Measurements from ENCODE around the gene SLC18B1.

SLC18B1 gene

DNA sequence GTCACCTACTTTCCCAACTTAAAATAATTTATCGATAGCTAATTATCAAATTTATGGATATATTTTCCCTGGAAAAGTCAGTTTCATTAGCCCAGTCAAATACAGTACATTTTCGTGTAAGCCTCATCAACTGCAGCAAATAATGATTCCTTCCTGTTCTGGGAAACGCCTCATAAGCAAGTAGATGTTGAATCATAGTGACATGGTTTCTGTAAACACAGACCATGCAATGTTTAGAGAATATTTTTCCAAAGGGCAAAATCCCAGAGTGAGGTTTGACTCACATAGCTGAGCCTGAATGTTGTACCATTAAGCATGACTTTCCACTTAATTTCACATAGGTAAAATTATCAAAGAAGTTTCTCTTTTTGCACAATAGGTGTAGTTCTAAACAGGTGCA, 67.9 kb downstream of the SLC18B1 start:
- TF ChIP-seq, protein P1, sequence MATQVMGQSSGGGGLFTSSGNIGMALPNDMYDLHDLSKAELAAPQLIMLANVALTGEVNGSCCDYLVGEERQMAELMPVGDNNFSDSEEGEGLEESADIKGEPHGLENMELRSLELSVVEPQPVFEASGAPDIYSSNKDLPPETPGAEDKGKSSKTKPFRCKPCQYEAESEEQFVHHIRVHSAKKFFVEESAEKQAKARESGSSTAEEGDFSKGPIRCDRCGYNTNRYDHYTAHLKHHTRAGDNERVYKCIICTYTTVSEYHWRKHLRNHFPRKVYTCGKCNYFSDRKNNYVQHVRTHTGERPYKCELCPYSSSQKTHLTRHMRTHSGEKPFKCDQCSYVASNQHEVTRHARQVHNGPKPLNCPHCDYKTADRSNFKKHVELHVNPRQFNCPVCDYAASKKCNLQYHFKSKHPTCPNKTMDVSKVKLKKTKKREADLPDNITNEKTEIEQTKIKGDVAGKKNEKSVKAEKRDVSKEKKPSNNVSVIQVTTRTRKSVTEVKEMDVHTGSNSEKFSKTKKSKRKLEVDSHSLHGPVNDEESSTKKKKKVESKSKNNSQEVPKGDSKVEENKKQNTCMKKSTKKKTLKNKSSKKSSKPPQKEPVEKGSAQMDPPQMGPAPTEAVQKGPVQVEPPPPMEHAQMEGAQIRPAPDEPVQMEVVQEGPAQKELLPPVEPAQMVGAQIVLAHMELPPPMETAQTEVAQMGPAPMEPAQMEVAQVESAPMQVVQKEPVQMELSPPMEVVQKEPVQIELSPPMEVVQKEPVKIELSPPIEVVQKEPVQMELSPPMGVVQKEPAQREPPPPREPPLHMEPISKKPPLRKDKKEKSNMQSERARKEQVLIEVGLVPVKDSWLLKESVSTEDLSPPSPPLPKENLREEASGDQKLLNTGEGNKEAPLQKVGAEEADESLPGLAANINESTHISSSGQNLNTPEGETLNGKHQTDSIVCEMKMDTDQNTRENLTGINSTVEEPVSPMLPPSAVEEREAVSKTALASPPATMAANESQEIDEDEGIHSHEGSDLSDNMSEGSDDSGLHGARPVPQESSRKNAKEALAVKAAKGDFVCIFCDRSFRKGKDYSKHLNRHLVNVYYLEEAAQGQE (IDR thresholded peaks at IDR 0.05; ENCODE audit: insufficient read depth in 1 of 2, low read depth in 2 of 2, low read length in 2 of 2): no peak
- TF ChIP-seq FOXP2 (optimal IDR thresholded peaks at IDR 0.05; ENCODE audit: borderline replicate concordance, extremely low read depth, extremely low read length, insufficient read depth): no peak
- TF ChIP-seq TAF1 (IDR thresholded peaks at IDR 0.05; ENCODE audit: borderline replicate concordance, insufficient read depth, low read length): no peak
- no peak for TF ChIP-seq SIN3A (IDR thresholded peaks at IDR 0.05; ENCODE audit: borderline replicate concordance, insufficient read depth, low read length)
- TF ChIP-seq POLR2AphosphoS5 (IDR thresholded peaks at IDR 0.05; ENCODE audit: low read depth, low read length): no peak

DNA sequence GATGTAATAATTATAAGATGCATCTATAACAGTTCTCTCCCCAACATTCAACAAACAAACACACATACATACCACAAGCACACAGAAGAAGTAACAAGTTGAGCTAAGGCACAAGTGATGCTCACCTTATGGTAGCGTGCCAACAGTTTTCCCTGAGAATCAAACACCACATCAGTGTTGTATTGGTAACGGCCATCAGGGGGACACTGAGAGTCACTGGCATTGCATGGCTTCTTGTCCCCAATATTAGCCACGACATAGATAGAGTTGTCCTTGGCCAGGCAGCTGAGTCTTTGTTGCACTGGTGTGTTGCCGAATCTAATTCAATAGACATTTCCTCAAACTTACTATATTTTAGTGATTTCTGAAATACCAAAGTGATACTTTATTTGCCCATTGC, 69.8 kb downstream of the SLC18B1 start:
- TF ChIP-seq POLR2AphosphoS5 (IDR thresholded peaks at IDR 0.05; ENCODE audit: low read depth, low read length) (no peak), TAF1 (IDR thresholded peaks at IDR 0.05; ENCODE audit: borderline replicate concordance, insufficient read depth, low read length) (no peak), FOXP2 (optimal IDR thresholded peaks at IDR 0.05; ENCODE audit: borderline replicate concordance, extremely low read depth, extremely low read length, insufficient read depth) (no peak), SIN3A (IDR thresholded peaks at IDR 0.05; ENCODE audit: borderline replicate concordance, insufficient read depth, low read length) (no peak)
- TF ChIP-seq, protein P1 (IDR thresholded peaks at IDR 0.05; ENCODE audit: insufficient read depth in 1 of 2, low read depth in 2 of 2, low read length in 2 of 2): no peak

DNA sequence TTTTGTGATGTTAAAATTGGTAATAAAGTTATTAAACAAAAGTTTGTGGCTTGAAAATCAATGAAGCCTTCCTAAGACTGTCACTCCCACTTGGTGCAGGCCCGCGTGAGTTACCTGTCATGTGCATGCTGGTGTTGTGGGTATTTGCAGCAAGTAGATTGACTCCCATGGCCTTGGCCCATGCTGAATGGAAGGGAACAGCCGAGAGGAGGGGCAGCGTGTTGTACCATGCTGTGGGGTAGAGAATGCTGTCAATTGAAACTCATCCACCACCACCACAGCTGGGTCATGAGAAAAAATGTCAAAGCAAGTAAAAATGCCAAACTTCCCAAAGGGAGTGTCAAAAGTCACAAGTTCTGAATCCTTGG, 71.8 kb downstream of the SLC18B1 start:
- TF ChIP-seq FOXP2 (optimal IDR thresholded peaks at IDR 0.05; ENCODE audit: borderline replicate concordance, extremely low read depth, extremely low read length, insufficient read depth) (no peak), SIN3A (IDR thresholded peaks at IDR 0.05; ENCODE audit: borderline replicate concordance, insufficient read depth, low read length) (no peak), POLR2AphosphoS5 (IDR thresholded peaks at IDR 0.05; ENCODE audit: low read depth, low read length) (no peak), TAF1 (IDR thresholded peaks at IDR 0.05; ENCODE audit: borderline replicate concordance, insufficient read depth, low read length) (no peak)
- TF ChIP-seq, protein P1 (IDR thresholded peaks at IDR 0.05; ENCODE audit: insufficient read depth in 1 of 2, low read depth in 2 of 2, low read length in 2 of 2): no peak

DNA sequence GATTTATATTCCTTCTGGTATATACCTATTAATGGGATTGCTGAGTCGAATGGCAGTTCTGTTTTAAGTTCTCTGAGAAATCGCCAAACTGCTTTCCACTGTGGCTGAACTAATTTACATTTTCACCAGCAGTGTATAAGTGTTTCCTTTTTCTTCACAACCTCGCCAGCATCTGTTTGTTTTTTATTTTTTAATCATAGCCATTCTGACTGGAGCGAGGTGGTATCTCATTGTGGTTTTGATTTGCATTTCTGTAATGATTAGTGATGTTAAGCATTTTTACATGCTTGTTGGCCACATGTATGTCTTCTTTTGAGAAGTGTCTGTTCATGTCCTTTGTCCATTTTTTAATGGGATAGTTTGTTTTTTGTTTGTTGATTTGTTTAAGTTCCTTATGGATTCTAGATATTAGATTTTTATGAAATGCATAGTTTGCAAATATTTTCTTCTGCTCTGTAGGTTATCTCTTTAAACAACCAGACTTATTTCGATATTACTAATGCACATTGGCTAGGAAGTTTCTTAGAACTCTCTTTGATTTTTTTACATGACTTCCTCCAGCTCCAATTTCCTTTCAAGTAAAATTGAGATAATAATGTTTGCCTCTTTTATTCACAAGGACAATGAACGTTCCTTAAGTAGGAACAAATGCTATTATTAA, 72.4 kb downstream of the SLC18B1 start:
- no peak for TF ChIP-seq SIN3A (IDR thresholded peaks at IDR 0.05; ENCODE audit: borderline replicate concordance, insufficient read depth, low read length)
- no peak for TF ChIP-seq TAF1 (IDR thresholded peaks at IDR 0.05; ENCODE audit: borderline replicate concordance, insufficient read depth, low read length)
- no peak for TF ChIP-seq POLR2AphosphoS5 (IDR thresholded peaks at IDR 0.05; ENCODE audit: low read depth, low read length)
- TF ChIP-seq, protein P1 (IDR thresholded peaks at IDR 0.05; ENCODE audit: insufficient read depth in 1 of 2, low read depth in 2 of 2, low read length in 2 of 2): no peak
- TF ChIP-seq FOXP2 (optimal IDR thresholded peaks at IDR 0.05; ENCODE audit: borderline replicate concordance, extremely low read depth, extremely low read length, insufficient read depth): no peak

All from PFSK-1 (cell line).